Stimulated activated CD8-positive, alpha-beta memory T cell treated with anti-CD3 and anti-CD28 coated beads, Interleukin-4, amount 100 ng/mL, for 24 hours (primary cell): ENCODE data around the gene PRDM16.

ENCODE experiments used
- DNase-seq: peaks from one replicate; pipeline ENCODE4 v3.0.0-alpha.2; 2020; ENCODE audit warnings: low read depth

The PRDM16 gene

GRCh38 chr1:3398396-3399140 lies 329.6 kb downstream of the PRDM16 start:
- DNase-seq, result no peak

GRCh38 chr1:3399732-3400131 lies 330.7 kb downstream of the PRDM16 start:
- no peak for DNase-seq

- DNase-seq, result no peak
These were observed 332.7 kb downstream of the PRDM16 start for GRCh38 chr1:3401585-3402257.

- DNase-seq, result no peak
These were observed 333.4 kb downstream of the PRDM16 start for GRCh38 chr1:3402258-3403010.

GRCh38 chr1:3403011-3403345 lies 334.0 kb downstream of the PRDM16 start:
- DNase-seq, result no peak

GRCh38 chr1:3403388-3404231 lies 334.6 kb downstream of the PRDM16 start:
- no peak for DNase-seq

- DNase-seq, result no peak
These were observed 335.3 kb downstream of the PRDM16 start for GRCh38 chr1:3404301-3404700.

- no peak for DNase-seq
These were observed 335.8 kb downstream of the PRDM16 start for GRCh38 chr1:3404801-3405200.

- DNase-seq, result no peak
These were observed 336.5 kb downstream of the PRDM16 start for GRCh38 chr1:3405491-3405890.

- DNase-seq, result no peak
These were observed 337.2 kb downstream of the PRDM16 start for GRCh38 chr1:3405974-3406867.

GRCh38 chr1:3407021-3407420 lies 338.0 kb downstream of the PRDM16 start:
- no peak for DNase-seq

GRCh38 chr1:3408751-3409266 lies 339.8 kb downstream of the PRDM16 start:
- no peak for DNase-seq

GRCh38 chr1:3409366-3410141 lies 340.6 kb downstream of the PRDM16 start:
- DNase-seq, result no peak

GRCh38 chr1:3410142-3410925 lies 341.3 kb downstream of the PRDM16 start:
- no peak for DNase-seq

GRCh38 chr1:3411806-3412205 lies 342.8 kb downstream of the PRDM16 start:
- no peak for DNase-seq

GRCh38 chr1:3412376-3412775 lies 343.4 kb downstream of the PRDM16 start:
- DNase-seq, result no peak

GRCh38 chr1:3413975-3414710 lies 345.1 kb downstream of the PRDM16 start:
- DNase-seq, result no peak

- DNase-seq, result no peak
These were observed 346.5 kb downstream of the PRDM16 start for GRCh38 chr1:3415260-3416090.
